Liver (tissue), 2 donors: ENCODE results near the gene NCAPD2.

Experiments
- TF ChIP-seq, protein P1 (sequence below): fragments of 150-350 bp; IDR thresholded peaks from 2 replicates; pipeline ENCODE4 v1.5.1; 2017; ENCODE audit warnings: improper control_type of control experiment, low read depth, low read length; ENCODE audit not compliant: missing input control
- TF ChIP-seq, protein P2 (sequence below): IDR thresholded peaks from 2 replicates; pipeline ENCODE4 v1.6.1; 2016; ENCODE audit warnings: antibody characterized with exemption
- donor health status: healthy.

DNA sequence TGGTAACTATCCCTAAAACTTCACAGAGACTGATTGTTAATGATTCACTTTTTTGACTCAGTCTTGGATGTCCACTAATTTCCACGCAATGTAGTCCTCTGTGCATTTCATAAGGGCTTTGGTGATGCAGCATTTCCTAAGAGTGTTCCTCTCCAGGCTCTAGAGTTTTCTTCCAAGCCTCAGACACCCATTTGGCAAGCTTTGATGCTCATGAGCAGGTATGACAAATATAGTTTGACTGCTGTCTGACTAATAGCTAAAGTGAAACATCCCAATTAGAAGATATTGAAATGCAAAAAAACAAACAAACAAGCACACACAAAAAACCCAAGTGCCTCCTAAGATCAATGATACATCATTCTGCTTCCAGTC lies 21.9 kb upstream of the NCAPD2 start:
- TF ChIP-seq, protein P1, sequence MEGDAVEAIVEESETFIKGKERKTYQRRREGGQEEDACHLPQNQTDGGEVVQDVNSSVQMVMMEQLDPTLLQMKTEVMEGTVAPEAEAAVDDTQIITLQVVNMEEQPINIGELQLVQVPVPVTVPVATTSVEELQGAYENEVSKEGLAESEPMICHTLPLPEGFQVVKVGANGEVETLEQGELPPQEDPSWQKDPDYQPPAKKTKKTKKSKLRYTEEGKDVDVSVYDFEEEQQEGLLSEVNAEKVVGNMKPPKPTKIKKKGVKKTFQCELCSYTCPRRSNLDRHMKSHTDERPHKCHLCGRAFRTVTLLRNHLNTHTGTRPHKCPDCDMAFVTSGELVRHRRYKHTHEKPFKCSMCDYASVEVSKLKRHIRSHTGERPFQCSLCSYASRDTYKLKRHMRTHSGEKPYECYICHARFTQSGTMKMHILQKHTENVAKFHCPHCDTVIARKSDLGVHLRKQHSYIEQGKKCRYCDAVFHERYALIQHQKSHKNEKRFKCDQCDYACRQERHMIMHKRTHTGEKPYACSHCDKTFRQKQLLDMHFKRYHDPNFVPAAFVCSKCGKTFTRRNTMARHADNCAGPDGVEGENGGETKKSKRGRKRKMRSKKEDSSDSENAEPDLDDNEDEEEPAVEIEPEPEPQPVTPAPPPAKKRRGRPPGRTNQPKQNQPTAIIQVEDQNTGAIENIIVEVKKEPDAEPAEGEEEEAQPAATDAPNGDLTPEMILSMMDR: no peak
- TF ChIP-seq, protein P2, sequence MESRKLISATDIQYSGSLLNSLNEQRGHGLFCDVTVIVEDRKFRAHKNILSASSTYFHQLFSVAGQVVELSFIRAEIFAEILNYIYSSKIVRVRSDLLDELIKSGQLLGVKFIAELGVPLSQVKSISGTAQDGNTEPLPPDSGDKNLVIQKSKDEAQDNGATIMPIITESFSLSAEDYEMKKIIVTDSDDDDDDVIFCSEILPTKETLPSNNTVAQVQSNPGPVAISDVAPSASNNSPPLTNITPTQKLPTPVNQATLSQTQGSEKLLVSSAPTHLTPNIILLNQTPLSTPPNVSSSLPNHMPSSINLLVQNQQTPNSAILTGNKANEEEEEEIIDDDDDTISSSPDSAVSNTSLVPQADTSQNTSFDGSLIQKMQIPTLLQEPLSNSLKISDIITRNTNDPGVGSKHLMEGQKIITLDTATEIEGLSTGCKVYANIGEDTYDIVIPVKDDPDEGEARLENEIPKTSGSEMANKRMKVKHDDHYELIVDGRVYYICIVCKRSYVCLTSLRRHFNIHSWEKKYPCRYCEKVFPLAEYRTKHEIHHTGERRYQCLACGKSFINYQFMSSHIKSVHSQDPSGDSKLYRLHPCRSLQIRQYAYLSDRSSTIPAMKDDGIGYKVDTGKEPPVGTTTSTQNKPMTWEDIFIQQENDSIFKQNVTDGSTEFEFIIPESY: no peak
